ENCODE results near the gene NKAIN4. TPM values are rescaled to one million over a fixed set of nuclear protein-coding genes. Genes with fewer than 3 reads are reported as not detected.

NKAIN4 gene
- total and polyA plus RNA-seq, 7 donors, result not detected

DNA sequence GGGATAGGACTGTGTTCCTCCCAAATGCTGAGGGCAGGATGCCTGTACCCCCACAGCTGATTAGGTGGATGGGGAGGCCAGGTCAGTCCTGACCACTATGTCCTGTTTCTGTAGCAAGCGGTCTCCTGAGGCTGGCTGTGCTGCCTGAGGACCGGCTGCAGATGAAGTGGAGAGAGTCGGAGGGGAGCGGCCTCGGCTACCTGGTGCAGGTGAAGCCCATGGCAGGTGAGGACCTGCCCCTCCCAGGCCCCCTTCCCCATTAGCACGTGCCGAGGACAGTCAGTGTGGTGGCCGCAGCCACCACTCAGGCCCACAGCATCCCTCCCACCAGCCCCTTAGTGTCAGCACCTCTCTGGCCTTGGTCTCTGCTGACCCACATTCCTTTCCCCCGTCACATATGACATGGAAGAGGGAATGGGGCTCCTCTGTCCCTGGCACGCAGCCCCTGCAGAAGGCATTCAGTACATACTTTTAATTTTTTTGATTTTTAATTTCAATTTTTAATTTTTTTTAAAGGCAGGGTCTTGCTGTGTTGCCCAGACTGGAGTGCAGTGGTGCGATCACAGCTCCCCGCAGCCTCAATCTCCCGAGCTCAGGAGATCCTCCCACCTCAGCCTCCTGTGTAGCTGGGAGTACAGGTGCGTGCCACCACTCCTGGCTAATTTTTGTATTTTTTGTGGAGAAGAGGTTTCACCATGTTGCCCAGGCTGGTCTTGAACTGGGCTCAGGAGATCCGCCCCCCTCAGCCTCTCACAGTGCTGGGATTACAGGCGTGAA lies 43.7 kb upstream of the NKAIN4 start:
- DNase-seq (no peak), ATAC-seq (no peak)
- Histone ChIP-seq H3K27ac (no peak overlapping the region), H3K9me3 (peaks cover 18% of the 10 kb centered on the region), H3K4me1 (no peaks in the 10 kb centered on the region), H3K4me3 (no peak overlapping the region), H3K36me3 (ENCODE audit: insufficient read depth in 1 of 2, low read depth in 1 of 2) (no peaks in the 10 kb centered on the region), H3K27me3 (ENCODE audit: insufficient read depth in 3 of 3, low read length in 2 of 3) (peaks cover 0 to 72% (median 24%) of the 10 kb centered on the region in 3 donors)
- WGBS, 3 donors, result 78 to 85% (median 79%) methylated on average over 13 to 16 of the region's 16 CpGs
- intact Hi-C loops (cut with DNase I), result no loop called here
- TF ChIP-seq CTCF (IDR thresholded peaks at IDR 0.05), result no peak

DNA sequence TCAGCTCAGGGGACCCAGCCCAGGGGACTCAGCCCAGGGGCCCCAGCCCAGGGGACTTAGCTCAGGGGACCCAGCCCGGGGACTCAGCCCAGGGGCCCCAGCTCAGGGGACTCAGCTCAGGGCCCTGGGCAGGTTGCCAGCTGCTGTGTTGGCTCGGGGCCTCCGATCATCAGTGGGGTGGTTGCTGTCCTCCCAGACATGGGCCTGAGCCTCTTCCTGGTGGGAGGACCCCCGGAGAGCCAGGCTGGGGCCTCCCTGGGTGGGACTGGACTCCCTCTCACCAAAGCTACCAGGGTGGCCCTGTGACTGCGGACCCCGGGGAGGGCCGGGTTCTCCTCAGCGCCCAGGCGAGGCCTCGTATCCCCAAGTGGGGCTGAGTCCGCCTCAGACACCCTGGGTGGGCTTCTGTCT lies 43.1 kb upstream of the NKAIN4 start:
- TF ChIP-seq CTCF (IDR thresholded peaks at IDR 0.05), result no peak
- H3K27me3 ChIP-seq (ENCODE audit: insufficient read depth in 3 of 3, low read length in 2 of 3), result peaks cover 0 to 73% (median 24%) of the 10 kb centered on the region in 3 donors
- intact Hi-C loops (cut with DNase I), result no loop called here
- ATAC-seq (no peak), DNase-seq (no peak)
- H3K9me3 ChIP-seq, result peaks cover 16% of the 10 kb centered on the region
- no peak overlapping the region for H3K27ac ChIP-seq
- no peaks in the 10 kb centered on the region for H3K36me3 ChIP-seq (ENCODE audit: insufficient read depth in 1 of 2, low read depth in 1 of 2)
- H3K4me3 ChIP-seq, result no peak overlapping the region
- 53 to 62% (median 53%) methylated on average over 8 to 11 of the region's 11 CpGs for WGBS, 3 donors
- no peaks in the 10 kb centered on the region for H3K4me1 ChIP-seq

GRCh38 chr20:63296531-63297299 lies 42.5 kb upstream of the NKAIN4 start:
- TF ChIP-seq CTCF (IDR thresholded peaks at IDR 0.05), result no peak

DNA sequence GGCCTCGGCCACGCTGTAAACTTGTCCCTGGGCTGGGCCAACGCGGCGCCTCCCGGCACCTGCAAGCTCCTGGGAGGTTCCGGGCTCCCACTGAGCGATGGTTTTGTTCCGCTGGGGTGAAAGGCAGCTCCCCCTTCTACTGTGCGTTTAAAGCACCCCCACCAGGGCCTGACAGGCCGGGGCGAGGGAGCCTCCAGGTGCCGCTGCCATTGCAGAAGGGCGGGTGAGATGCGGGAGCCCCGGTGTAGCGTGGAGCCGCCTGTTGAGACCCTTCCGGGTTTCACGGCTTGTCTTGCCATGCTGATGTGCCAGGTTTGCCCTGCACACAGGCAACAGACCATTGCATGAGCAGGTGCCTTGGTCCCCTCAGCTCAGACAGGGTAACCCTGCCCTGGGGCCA lies 41.6 kb upstream of the NKAIN4 start:
- Histone ChIP-seq H3K9me3 (peaks cover under 1% of the 10 kb centered on the region), H3K4me1 (no peaks in the 10 kb centered on the region), H3K36me3 (ENCODE audit: insufficient read depth in 1 of 2, low read depth in 1 of 2) (no peaks in the 10 kb centered on the region), H3K27me3 (ENCODE audit: insufficient read depth in 3 of 3, low read length in 2 of 3) (peaks cover 0 to 67% (median 23%) of the 10 kb centered on the region in 3 donors), H3K4me3 (no peak overlapping the region), H3K27ac (no peak overlapping the region)
- DNase-seq, result no peak
- no peak for TF ChIP-seq CTCF (IDR thresholded peaks at IDR 0.05)
- WGBS, 3 donors, result 38 to 55% (median 41%) methylated on average over 20 of the region's 20 CpGs
- ATAC-seq, result no peak
- intact Hi-C loops (cut with DNase I), result no loop called here

More at GRCh38 chr20:63296531-63297299, 42.5 kb upstream of the NKAIN4 start:
- DNase-seq, result no peak
- H3K36me3 ChIP-seq (ENCODE audit: insufficient read depth in 1 of 2, low read depth in 1 of 2), result no peaks in the 10 kb centered on the region
- peaks cover 0 to 75% (median 24%) of the 10 kb centered on the region in 3 donors for H3K27me3 ChIP-seq (ENCODE audit: insufficient read depth in 3 of 3, low read length in 2 of 3)
- intact Hi-C loops (cut with DNase I), result no loop called here
- no peak overlapping the region for H3K27ac ChIP-seq
- H3K9me3 ChIP-seq, result peaks cover 9% of the 10 kb centered on the region
- no peaks in the 10 kb centered on the region for H3K4me1 ChIP-seq
- no peak overlapping the region for H3K4me3 ChIP-seq
- 13 to 26% (median 20%) methylated on average over 18 of the region's 18 CpGs for WGBS, 3 donors
- no peak for ATAC-seq
